CD14-positive monocyte (primary cell): Measurements from ENCODE around the gene ZNF598. TPM values are rescaled to one million over a fixed set of nuclear protein-coding genes. Genes with fewer than 3 reads are reported as not detected.
A peak's percentile ranks its signal among the peaks of the same experiment; 100 is the strongest.

Experiments
- DNase-seq, 3 donors: peaks; one replicate each; pipeline ENCODE4 v3.0.0-alpha.2; 2011 to 2022
- H2AFZ ChIP-seq: 2 replicates; pipeline ENCODE4 v1.6.0; 2012; ENCODE audit warnings: mild to moderate bottlenecking, low read depth, low read length, inconsistent platforms; ENCODE audit not compliant: insufficient read depth, poor library complexity, severe bottlenecking
- H3K27ac ChIP-seq, 2 donors: 1 replicate in 1 of 2; 2 replicates in 1 of 2; pipeline ENCODE4 v1.5.1; 2012 to 2013; ENCODE audit warnings: low read length in 2 of 2, control low read depth in 1 of 2, inconsistent platforms in 1 of 2, low read depth in 1 of 2, mild to moderate bottlenecking in 1 of 2
- H3K27me3 ChIP-seq, 2 donors: one replicate each; pipeline versions ENCODE4 v1.6.0 to v1.6.1; 2011 to 2013; ENCODE audit warnings: low read length in 2 of 2; ENCODE audit not compliant: control insufficient read depth in 2 of 2, insufficient read depth in 2 of 2
- H3K36me3 ChIP-seq, 2 donors: replicated peaks in 1 of 2; 1 replicate in 1 of 2; 2 replicates in 1 of 2; pipeline versions ENCODE4 v1.5.1 to v1.6.1; 2012 to 2013; ENCODE audit warnings: low read length in 2 of 2, control low read depth in 1 of 2, inconsistent platforms in 1 of 2, mild to moderate bottlenecking in 1 of 2; ENCODE audit not compliant: insufficient read depth in 2 of 2, control insufficient read depth in 1 of 2
- H3K4me1 ChIP-seq, 2 donors: 1 replicate in 1 of 2; 2 replicates in 1 of 2; pipeline versions ENCODE4 v1.5.1 to v1.6.1; 2012 to 2013; ENCODE audit warnings: low read length in 2 of 2, control low read depth in 1 of 2, inconsistent platforms in 1 of 2, mild to moderate bottlenecking in 1 of 2, moderate library complexity in 1 of 2; ENCODE audit not compliant: insufficient read depth in 2 of 2, control insufficient read depth in 1 of 2
- H3K4me2 ChIP-seq: replicated peaks from 2 replicates; pipeline ENCODE3; 2012; ENCODE audit warnings: low read length, moderate library complexity, mild to moderate bottlenecking; ENCODE audit not compliant: poor library complexity, severe bottlenecking; ENCODE audit errors: extremely low read depth
- H3K4me3 ChIP-seq, 3 experiments: fragments of 200-600 bp in 1 of 3; sonication (generic) in 1 of 3; replicated peaks in 1 of 3; 1 replicate in 2 of 3; 2 replicates in 1 of 3; pipeline ENCODE4 v1.5.1; 2011 to 2013; ENCODE audit warnings: low read length in 3 of 3, mild to moderate bottlenecking in 3 of 3, control low read depth in 2 of 3, low read depth in 2 of 3, inconsistent platforms in 1 of 3, moderate library complexity in 1 of 3
- H3K79me2 ChIP-seq: 2 replicates; pipeline ENCODE4 v1.6.0; 2012; ENCODE audit warnings: mild to moderate bottlenecking, control low read depth, inconsistent platforms, low read length, moderate library complexity; ENCODE audit not compliant: insufficient read depth
- H3K9ac ChIP-seq: 2 replicates; pipeline ENCODE4 v1.6.0; 2017; ENCODE audit warnings: low read length, mild to moderate bottlenecking; ENCODE audit not compliant: insufficient read depth, poor library complexity, severe bottlenecking
- H3K9me3 ChIP-seq, 2 donors: replicated peaks in 1 of 2; 1 replicate in 1 of 2; 2 replicates in 1 of 2; pipeline versions ENCODE4 v1.5.1 to v1.6.1; 2012 to 2013; ENCODE audit warnings: low read length in 2 of 2, control low read depth in 1 of 2; ENCODE audit not compliant: control insufficient read depth in 1 of 2, insufficient read depth in 1 of 2
- H4K20me1 ChIP-seq: 2 replicates; pipeline ENCODE4 v1.6.0; 2012; ENCODE audit warnings: mild to moderate bottlenecking, low read length, control low read depth, moderate library complexity; ENCODE audit not compliant: insufficient read depth
- H3K27ac Mint-ChIP-seq, 7 donors: one replicate each; pipeline ENCODE4 v1.8.0; 2020; ENCODE audit warnings: mild to moderate bottlenecking in 7 of 7, mixed read lengths in 7 of 7, moderate library complexity in 6 of 7, inconsistent platforms in 2 of 7
- H3K27me3 Mint-ChIP-seq, 3 donors: one replicate each; pipeline ENCODE4 v1.8.0; 2021 to 2022; ENCODE audit warnings: low read depth in 3 of 3, mild to moderate bottlenecking in 3 of 3, mixed read lengths in 3 of 3, moderate library complexity in 3 of 3, inconsistent platforms in 1 of 3
- H3K36me3 Mint-ChIP-seq, 2 donors: one replicate each; pipeline ENCODE4 v1.8.0; 2020; ENCODE audit warnings: mixed read lengths in 2 of 2, inconsistent platforms in 1 of 2, mild to moderate bottlenecking in 1 of 2
- H3K4me1 Mint-ChIP-seq: one replicate; pipeline ENCODE4 v1.8.0; 2020; ENCODE audit warnings: mild to moderate bottlenecking, mixed read lengths
- H3K4me3 Mint-ChIP-seq, 2 donors: one replicate each; pipeline ENCODE4 v1.8.0; 2020; ENCODE audit warnings: mild to moderate bottlenecking in 2 of 2, mixed read lengths in 2 of 2, moderate library complexity in 1 of 2
- H3K9me3 Mint-ChIP-seq, 7 donors: one replicate each; pipeline ENCODE4 v1.8.0; 2020 to 2022; ENCODE audit warnings: mixed read lengths in 7 of 7, mild to moderate bottlenecking in 6 of 7, moderate library complexity in 6 of 7, inconsistent platforms in 2 of 7
- WGBS: methylation state at CpG from one replicate; pipeline ENCODE4 v1.1.5; 2013; ENCODE audit warnings: missing lambda C conversion rate; ENCODE audit not compliant: insufficient coverage; 5-methylcytosine and 5-hydroxymethylcytosine counted together
- intact Hi-C, 2 donors: fragments of 100-400 bp; cut with micrococcal nuclease; formaldehyde crosslinking; loops; one replicate each; pipeline versions ENCODE4 v1.15.0 to v1.15.1; 2023
- polyA plus RNA-seq, 3 donors: library from polyadenylated mRNA; depleted of rRNA in 1 of 3; unstranded in 2 of 3; stranded (reverse) in 1 of 3; fragments of 300-500 nt in 2 of 3; fragments of >200 nt in 1 of 3; fragmentation: Illumina TruSeq in 2 of 3; gene quantifications; 1 replicate in 2 of 3; 2 replicates in 1 of 3; pipeline ENCODE4 v1.2.3, GENCODE V29; 2012 to 2021
- TF ChIP-seq, protein P1 (sequence below): fragments of 200-600 bp; IDR thresholded peaks from one replicate; pipeline ENCODE4 v1.8.0; 2022; ENCODE audit warnings: antibody characterized with exemption, mild to moderate bottlenecking

The ZNF598 gene
- polyA plus RNA-seq, 3 donors = 1.4 to 42.1 (median 1.5) TPM

- peaks cover 24 to 30% of the 10 kb centered on the region in 2 donors for H3K36me3 Mint-ChIP-seq
- H3K4me2 ChIP-seq = peak within 1 kb of the TSS; percentile 84
- peaks cover 35% of the 10 kb centered on the region for H4K20me1 ChIP-seq
- peak within 1 kb of the TSS; percentile 95 for H3K9ac ChIP-seq
- peaks cover 0 to 2% (median 0%) of the 10 kb centered on the region in 3 donors for H3K27me3 Mint-ChIP-seq
- peaks cover 47% of the 10 kb centered on the region for H3K79me2 ChIP-seq
- TF ChIP-seq, protein P1, sequence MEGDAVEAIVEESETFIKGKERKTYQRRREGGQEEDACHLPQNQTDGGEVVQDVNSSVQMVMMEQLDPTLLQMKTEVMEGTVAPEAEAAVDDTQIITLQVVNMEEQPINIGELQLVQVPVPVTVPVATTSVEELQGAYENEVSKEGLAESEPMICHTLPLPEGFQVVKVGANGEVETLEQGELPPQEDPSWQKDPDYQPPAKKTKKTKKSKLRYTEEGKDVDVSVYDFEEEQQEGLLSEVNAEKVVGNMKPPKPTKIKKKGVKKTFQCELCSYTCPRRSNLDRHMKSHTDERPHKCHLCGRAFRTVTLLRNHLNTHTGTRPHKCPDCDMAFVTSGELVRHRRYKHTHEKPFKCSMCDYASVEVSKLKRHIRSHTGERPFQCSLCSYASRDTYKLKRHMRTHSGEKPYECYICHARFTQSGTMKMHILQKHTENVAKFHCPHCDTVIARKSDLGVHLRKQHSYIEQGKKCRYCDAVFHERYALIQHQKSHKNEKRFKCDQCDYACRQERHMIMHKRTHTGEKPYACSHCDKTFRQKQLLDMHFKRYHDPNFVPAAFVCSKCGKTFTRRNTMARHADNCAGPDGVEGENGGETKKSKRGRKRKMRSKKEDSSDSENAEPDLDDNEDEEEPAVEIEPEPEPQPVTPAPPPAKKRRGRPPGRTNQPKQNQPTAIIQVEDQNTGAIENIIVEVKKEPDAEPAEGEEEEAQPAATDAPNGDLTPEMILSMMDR = no peak
- peaks cover 38% of the 10 kb centered on the region for H3K4me1 Mint-ChIP-seq
- intact Hi-C loops = no loop called here
- peak; percentile 98 to 100 (median 99) for DNase-seq
- peak within 1 kb of the TSS; percentile 93 to 97 (median 95) for H3K27ac Mint-ChIP-seq
- peak within 1 kb of the TSS; percentile 89 to 94 for H3K4me3 Mint-ChIP-seq
- H3K27ac ChIP-seq = peak within 1 kb of the TSS; percentile 93
- H3K36me3 ChIP-seq = peaks cover 21% of the 10 kb centered on the region in 2 donors
- under 1% methylated on average over 90 of the region's 97 CpGs for WGBS
- peaks cover 34 to 40% of the 10 kb centered on the region in 2 donors for H3K4me1 ChIP-seq
- no peaks in the 10 kb centered on the region for H3K9me3 ChIP-seq
- peak within 1 kb of the TSS; percentile 75 for H2AFZ ChIP-seq
- H3K27me3 ChIP-seq = no peaks in the 10 kb centered on the region
- H3K4me3 ChIP-seq = peak within 1 kb of the TSS; percentile 55 to 91 (median 82)
- peaks cover 0 to 2% (median 0%) of the 10 kb centered on the region in 7 donors for H3K9me3 Mint-ChIP-seq
Measured at GRCh38 chr16:1964506-1965395, 44.9 kb downstream of the ZNF598 start, which contains the start of gene RPS2. RPS2 (minus strand) TSS chr16:1964826; CDS start chr16:1964625, 201 bp downstream.

DNA sequence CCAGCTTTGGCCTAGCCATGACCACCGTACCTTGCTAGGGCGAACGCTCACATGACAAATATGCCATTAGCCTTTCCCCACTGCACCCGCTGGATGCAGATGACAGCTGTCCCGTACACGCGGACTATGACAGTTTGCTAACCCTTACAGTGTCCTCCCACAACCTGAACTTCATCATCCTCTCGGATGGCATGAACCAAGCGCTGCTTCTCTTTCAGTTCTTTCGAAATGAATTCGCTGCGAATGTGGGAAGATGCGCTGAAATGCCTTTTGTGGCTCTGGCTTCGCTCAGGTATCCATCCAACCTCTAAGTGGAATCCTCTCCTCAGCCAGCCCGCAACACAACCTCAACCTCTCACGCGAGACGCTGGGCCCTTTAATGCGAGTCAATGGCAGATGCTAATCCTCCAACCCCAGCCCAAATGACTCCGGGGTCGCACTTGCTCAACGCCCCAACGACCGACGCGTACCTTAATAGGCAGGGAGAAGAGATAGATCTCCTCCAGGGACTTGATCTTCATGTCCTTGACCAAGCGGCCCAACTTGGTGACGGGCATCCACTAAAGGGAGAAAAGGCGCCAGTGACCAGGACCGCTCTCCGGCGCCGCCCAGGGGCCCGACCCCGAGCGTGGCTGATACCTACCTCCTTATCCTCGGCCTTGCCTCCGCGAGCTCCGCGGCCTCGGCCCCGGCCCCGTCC is 45.7 kb downstream of the ZNF598 start:
- DNase-seq = no peak
- H2AFZ ChIP-seq = peak overlapping the region; percentile 75
- peaks cover 52% of the 10 kb centered on the region for H3K79me2 ChIP-seq
- TF ChIP-seq, protein P1 = no peak
- peak overlapping the region; percentile 84 for H3K4me2 ChIP-seq
- Mint-ChIP-seq H3K4me3 (peak overlapping the region; percentile 89 to 94), H3K27ac (peak overlapping the region; percentile 79 to 95 (median 93)), H3K9me3 (peaks cover 0 to under 1% (median 0%) of the 10 kb centered on the region in 7 donors), H3K36me3 (peaks cover 24 to 30% of the 10 kb centered on the region in 2 donors), H3K4me1 (peaks cover 41% of the 10 kb centered on the region), H3K27me3 (peaks cover 0 to 2% (median 2%) of the 10 kb centered on the region in 3 donors)
- peak overlapping the region; percentile 95 for H3K9ac ChIP-seq
- H3K27ac ChIP-seq = peak overlapping the region; percentile 93
- H3K4me3 ChIP-seq = peak overlapping the region; percentile 55 to 91 (median 82)
- H3K27me3 ChIP-seq = no peaks in the 10 kb centered on the region
- peaks cover 36 to 48% of the 10 kb centered on the region in 2 donors for H3K4me1 ChIP-seq
- intact Hi-C loops = no loop called here
- H3K36me3 ChIP-seq = peaks cover 21% of the 10 kb centered on the region in 2 donors
- H4K20me1 ChIP-seq = peaks cover 35% of the 10 kb centered on the region
- 13% methylated on average over 27 of the region's 44 CpGs for WGBS
- H3K9me3 ChIP-seq = no peaks in the 10 kb centered on the region
